Renal cortical epithelial cell (primary cell): ENCODE data around the gene MYLK2. TPM values are rescaled to one million over a fixed set of nuclear protein-coding genes. Genes with fewer than 3 reads are reported as not detected.
"Not testable (repeated sequence)": the region's sequence is repeated elsewhere in the genome, so short reads cannot be mapped to it uniquely, and the experiment has no call there.

Source experiments
- DNase-seq: peaks from one replicate; pipeline ENCODE4 v3.0.0-alpha.2; 2011; ENCODE audit warnings: low read depth
- total RNA-seq: library from RNA; depleted of rRNA; stranded (reverse); fragments of >200 nt; gene quantifications from 2 replicates; pipeline ENCODE4 v1.2.3, GENCODE V29; 2014

The MYLK2 gene
- total RNA-seq, 1 donor from 2014 or later = not detected

DNA sequence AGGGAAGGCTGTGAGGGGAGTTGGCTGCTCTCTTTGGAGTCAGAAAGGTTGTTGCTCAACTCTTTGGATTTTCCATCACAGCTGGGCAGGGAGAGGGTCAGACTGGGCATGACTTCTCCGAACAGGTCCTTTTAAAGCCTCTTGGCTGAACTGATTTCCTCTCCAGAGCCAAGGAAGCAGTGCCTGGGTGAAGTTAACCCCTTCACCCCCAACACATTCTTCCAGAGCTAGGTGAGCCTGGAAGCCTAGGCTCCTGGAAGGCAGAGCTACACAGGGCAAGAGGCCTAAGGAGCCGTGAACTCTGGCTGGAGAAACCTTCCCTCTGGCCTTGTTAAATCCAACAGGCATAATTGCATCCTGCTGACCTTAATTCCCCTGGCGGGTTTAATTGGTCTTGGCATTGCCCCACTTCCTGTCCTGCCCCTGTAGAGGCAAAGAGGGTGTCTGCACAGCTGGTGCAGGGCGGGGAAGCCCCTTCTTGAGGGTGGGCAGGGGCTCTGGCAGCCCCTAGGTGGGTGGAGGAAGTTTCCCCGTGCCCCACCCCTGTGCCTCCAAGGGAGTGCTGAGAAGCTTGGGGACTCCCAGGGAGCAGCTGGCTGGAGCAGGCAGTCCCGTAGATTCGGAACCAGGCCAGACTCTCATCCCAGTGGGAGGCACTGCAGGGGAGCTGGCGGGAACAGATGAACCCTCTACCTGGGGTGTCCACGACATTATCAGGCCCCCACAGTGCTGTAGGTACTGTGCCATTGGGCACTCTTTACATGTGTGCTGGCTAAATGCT, 3.6 kb upstream of the MYLK2 start:
- DNase-seq = peak; percentile 67

GRCh38 chr20:31816221-31816620, 2.9 kb upstream of the MYLK2 start:
- no peak for DNase-seq

- DNase-seq = no peak
These were observed 1.7 kb upstream of the MYLK2 start for GRCh38 chr20:31817461-31817860.

DNA sequence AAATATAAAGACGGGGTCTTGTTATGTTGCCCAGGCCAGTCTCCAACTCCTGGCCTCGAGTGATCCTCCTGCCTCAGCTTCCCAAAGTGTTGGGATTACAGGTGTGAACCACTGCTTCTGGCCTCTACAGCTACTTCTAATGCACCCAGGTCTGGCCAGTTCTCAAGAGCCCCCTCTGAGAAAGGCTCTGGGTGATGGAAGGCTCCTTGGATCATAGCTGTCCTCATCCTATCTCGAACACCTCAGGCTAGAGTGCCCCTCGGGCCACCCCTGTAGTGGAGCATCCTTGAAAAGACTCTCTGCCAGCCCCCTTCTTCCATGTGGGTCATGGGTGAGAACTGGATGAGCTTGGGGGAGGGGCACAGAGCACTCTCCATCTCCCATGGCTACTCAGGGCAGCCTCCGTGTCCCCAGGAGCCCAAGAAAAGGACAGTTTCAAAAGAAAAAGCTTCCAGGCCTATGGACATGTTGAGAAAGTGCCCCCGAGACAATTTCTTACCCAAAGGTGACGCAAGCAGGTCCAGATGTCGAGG, 714 bp upstream of the MYLK2 start:
- DNase-seq = no peak

GRCh38 chr20:31820228-31820627, 1.1 kb downstream of the MYLK2 start:
- DNase-seq = no peak

DNA sequence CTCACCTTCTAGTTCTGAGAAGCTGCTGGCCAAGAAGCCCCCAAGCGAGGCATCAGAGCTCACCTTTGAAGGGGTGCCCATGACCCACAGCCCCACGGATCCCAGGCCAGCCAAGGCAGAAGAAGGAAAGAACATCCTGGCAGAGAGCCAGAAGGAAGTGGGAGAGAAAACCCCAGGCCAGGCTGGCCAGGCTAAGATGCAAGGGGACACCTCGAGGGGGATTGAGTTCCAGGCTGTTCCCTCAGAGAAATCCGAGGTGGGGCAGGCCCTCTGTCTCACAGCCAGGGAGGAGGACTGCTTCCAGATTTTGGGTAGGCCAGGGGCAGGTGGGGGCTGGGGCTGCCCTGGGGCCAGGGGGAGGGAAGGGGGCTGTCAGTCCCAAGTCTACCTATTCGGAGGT, 2.3 kb downstream of the MYLK2 start:
- no peak for DNase-seq

GRCh38 chr20:31822421-31823330, 3.5 kb downstream of the MYLK2 start:
- DNase-seq = peak; percentile 81

GRCh38 chr20:31823360-31824124, 4.4 kb downstream of the MYLK2 start:
- DNase-seq = no peak

DNA sequence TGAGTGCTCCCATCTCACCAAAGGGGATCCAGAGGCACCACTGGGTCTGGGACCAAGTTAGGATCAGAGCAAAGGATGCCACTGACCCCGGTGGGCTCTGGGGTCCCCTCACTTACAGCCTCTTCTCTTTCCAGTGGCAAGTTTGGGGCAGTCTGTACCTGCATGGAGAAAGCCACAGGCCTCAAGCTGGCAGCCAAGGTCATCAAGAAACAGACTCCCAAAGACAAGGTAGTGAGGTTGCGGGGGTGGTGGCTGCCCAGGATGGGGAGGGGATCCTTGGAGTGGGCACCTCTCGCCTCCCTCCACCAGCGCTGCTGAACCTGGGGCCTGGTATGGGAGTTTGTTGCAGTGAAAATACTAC, 4.9 kb downstream of the MYLK2 start:
- no peak for DNase-seq

DNA sequence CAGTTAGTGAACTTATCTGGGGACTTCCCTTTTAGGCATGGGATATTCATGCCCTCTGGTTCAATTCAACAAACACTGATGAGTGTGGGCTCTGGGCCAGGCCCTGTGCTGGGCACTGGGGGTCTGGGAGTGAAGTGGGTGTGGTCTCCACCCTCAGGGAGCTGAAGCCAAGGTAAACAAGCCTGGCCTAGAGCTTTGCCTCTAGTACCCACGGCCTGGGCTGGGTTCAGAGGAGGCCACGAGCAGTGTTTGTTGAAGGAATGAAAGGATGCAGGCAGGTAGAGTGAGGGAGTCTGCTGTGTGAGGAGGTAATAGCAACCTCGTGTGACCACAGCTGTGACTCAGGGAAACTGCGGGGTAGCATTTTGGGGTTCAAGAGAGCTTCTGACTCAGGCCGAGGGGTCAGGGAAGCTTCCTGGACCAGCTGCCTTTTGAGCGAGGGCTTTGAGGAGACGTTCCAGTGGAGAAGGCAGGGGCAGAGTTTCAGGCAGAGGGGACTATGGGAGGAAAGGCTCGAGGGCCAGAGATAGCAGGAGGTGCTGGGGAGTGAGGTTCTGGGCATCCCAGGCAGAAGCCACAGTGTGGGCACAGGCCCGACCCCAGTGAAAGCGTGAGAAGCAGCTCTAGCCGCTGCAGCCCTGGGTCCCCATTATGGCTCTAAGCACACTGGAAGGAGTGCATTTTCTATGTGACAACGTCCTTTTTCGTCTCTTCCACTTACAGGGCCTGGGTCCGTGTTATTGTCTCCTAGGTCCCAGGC, 5.6 kb downstream of the MYLK2 start:
- no peak for DNase-seq

GRCh38 chr20:31826074-31826473, 6.9 kb downstream of the MYLK2 start:
- no peak for DNase-seq

DNA sequence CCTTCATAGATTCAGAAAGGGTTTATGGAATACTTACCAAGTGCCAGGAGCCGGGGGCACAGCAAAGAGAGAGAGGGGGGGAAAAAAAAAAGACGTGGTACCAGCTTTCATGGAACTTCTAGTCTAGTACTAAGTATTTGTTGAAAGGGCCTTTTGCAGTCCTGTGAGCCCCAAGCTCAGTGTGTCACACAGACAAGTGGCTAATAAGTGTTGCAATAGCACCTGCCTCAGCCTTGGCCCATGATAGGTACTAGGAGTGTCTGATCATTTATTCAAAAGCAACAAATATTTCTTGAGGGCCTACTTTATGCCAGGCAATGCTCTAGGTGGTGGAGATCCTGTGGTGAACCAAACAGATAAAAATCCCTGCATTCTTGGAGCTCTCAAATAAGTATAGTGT, 7.9 kb downstream of the MYLK2 start:
- DNase-seq = no peak

DNA sequence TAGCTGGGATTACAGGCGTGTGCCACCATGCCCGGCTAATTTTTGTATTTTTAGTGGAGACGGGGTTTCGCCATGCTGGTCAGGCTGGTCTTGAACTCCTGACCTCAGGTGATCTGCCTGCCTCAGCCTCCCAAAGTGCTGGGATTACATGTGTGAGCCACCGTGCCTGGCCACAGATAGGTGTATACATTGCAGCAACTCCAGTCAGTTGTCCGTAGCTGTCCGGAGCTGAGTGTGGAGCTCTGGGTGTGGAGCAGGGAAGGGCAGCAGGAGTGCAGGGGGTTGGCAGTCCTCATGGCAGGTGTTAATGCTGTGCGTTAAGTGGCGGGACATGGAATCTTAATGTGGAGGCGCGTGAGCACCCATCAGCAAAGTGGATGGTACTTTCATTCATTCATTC, 8.9 kb downstream of the MYLK2 start:
- not testable (repeated sequence) for DNase-seq

DNA sequence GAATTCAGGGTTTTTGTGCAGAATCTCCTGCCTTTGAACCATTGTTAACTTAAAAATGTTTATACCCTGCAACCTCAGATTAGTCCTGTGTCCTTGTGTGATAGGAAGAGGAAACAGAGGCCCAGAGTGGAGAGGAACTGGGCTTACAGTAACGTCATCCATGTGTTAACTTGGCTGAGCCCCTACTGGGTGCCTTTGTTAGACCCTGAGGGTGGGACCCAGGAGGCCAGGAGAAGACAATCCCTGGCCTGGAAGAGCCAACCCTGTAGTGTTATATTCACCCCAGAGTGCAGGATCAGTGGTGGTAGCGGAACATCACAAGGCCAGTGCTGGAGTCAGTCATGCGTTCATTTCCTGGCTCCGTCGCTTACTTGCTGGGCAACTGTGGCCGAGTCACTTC, 10.6 kb downstream of the MYLK2 start:
- DNase-seq = no peak

- DNase-seq = no peak
These were observed 11.3 kb downstream of the MYLK2 start for GRCh38 chr20:31830406-31830981.

DNA sequence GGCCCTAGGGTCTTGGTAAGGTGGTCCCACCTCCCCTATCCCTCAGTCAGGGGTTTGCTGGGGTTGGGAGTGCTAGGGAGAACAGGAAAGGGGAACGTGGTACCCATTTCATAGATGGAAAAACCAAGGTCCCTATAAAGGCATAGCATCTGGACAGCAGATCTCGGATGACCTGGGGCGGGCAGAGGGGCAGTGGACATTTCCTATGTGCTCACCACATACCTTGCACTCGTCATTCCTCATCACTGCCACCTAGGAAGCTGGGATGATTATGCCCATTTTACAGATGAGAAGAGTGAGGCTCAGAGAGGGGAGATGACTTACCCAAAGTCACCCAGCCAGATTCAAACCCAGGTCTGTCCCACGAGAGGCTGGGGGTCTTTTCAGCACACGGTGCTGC, 12.1 kb downstream of the MYLK2 start:
- DNase-seq = no peak

DNA sequence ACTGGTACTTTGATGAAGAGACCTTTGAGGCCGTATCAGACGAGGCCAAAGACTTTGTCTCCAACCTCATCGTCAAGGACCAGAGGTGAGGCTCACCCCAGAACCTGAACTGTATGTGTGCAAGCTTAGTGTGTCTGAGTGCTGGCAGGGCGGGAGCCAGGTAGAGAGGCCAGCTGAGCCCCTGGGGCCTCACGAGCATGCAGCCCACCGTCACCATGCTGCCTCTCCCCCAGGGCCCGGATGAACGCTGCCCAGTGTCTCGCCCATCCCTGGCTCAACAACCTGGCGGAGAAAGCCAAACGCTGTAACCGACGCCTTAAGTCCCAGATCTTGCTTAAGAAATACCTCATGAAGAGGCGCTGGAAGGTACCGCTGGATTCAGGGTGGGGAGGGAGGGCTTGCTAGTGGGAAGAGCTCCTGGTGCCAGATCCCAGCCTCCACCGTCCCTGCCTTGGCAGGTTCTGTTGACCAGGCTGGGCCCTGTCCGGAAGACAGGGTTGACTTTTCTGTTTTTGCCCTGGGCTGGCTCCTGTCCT, 12.7 kb downstream of the MYLK2 start:
- no peak for DNase-seq

DNA sequence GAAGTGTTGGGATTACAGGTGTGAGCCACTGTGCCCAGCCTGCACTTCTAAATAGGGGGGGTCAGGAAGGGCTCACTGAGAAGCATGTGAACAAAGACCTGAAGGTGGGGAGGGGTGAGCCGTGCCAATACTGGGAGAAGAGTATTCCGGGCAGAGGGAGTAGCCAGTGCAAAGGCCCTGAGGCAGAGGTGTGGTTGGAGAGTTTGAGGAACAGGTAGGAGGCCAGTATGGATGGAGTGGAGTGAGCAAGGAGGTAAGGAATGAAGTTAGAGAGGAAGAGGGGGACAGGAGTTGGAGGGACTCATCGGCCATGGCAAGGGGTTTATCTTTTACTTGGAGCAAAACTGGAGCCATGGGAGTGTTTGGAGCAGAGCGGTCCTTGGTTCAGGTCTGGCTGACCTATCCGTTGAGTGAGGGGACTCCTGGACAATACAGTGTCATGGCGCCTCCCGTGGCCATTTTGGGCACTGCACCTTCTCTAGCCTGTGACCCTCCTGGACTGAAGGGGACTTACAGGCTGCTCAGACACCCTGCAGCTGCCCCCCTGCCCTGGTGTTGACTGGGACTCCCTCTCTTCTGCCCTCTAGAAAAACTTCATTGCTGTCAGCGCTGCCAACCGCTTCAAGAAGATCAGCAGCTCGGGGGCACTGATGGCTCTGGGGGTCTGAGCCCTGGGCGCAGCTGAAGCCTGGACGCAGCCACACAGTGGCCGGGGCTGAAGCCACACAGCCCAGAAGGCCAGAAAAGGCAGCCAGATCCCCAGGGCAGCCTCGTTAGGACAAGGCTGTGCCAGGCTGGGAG, 14.2 kb downstream of the MYLK2 start:
- DNase-seq = no peak

GRCh38 chr20:31833931-31834521, 14.9 kb downstream of the MYLK2 start:
- DNase-seq = no peak
